GM10248 (cell line): Measurements from ENCODE around the gene PDE4D.

Source experiments
- CTCF ChIA-PET: fragments of 300-600 bp; sonication (Branson Sonifier 250); formaldehyde crosslinking; extraction: SDS; loops from one replicate; lab custom pipeline; 2021; ENCODE audit warnings: antibody characterized with exemption; lab: Yijun Ruan, JAX
- POLR2A ChIA-PET: fragments of 350-650 bp; sonication (Branson Sonifier 250); formaldehyde crosslinking; extraction: SDS; loops from one replicate; lab custom pipeline; 2020; ENCODE audit warnings: antibody characterized with exemption; lab: Yijun Ruan, JAX
- DNase-seq: peaks from one replicate; pipeline ENCODE4 v3.0.0; 2012; ENCODE audit errors: extremely low spot score
- TF ChIP-seq, protein P1 (sequence below): IDR thresholded peaks from 2 replicates; pipeline ENCODE4 v1.5.1; 2012; ENCODE audit warnings: mild to moderate bottlenecking, low read depth; ENCODE audit errors: extremely low read depth, missing control alignments, control extremely low read depth

PDE4D gene

DNA sequence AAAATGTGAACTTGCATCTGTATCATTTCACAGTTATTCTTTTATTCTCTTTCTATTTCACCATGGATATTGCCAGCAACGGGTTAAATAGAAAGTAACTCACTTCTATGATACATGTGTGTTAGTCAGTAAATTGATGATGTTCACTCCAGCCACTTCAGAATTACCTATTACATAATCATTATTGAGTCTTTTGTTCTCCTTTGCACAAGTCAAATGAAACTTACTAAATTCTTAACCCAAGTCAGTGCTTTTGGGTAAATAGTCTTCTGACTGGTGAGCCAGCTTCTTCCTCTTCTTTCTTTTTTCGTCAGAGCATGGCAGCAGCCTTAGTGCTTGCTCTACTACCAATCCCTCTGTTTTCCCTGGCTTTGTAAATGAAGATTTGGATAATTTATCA lies 966.3 kb downstream of the PDE4D start:
- TF ChIP-seq, protein P1, sequence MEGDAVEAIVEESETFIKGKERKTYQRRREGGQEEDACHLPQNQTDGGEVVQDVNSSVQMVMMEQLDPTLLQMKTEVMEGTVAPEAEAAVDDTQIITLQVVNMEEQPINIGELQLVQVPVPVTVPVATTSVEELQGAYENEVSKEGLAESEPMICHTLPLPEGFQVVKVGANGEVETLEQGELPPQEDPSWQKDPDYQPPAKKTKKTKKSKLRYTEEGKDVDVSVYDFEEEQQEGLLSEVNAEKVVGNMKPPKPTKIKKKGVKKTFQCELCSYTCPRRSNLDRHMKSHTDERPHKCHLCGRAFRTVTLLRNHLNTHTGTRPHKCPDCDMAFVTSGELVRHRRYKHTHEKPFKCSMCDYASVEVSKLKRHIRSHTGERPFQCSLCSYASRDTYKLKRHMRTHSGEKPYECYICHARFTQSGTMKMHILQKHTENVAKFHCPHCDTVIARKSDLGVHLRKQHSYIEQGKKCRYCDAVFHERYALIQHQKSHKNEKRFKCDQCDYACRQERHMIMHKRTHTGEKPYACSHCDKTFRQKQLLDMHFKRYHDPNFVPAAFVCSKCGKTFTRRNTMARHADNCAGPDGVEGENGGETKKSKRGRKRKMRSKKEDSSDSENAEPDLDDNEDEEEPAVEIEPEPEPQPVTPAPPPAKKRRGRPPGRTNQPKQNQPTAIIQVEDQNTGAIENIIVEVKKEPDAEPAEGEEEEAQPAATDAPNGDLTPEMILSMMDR, result no peak
- ChIA-PET CTCF (interaction anchor here (1.1 kb wide), 1 partner anchor 41 kb away, joined by 3 read pairs; no protein-coding TSS in a partner anchor), POLR2A (no interaction called here)
- DNase-seq, result no peak

DNA sequence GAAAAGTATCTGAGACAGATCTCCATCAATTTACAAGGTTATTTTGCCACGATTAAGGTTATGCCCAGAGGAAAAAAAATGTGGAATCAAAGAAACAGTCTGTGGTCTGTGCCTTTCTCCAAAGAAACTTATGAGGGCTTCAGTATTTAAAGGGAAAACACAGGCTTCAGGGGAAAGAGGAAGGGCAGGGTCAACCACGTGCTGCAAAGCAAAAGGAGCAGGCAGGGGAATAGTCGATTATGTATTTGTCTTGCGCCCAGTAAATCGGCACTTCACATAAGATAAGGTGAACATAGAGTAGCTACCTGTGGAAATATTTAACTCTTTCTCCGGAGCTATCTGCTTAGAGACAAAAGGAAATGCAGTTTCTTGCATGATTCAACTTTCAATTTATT lies 967.0 kb downstream of the PDE4D start:
- DNase-seq, result no peak
- POLR2A ChIA-PET, result no interaction called here
- CTCF ChIA-PET, result interaction anchor here (0.6 to 1.1 kb wide), 2 partner anchors 35 to 40 kb away, joined by 3 read pairs; no protein-coding TSS in a partner anchor
- TF ChIP-seq, protein P1, result no peak

DNA sequence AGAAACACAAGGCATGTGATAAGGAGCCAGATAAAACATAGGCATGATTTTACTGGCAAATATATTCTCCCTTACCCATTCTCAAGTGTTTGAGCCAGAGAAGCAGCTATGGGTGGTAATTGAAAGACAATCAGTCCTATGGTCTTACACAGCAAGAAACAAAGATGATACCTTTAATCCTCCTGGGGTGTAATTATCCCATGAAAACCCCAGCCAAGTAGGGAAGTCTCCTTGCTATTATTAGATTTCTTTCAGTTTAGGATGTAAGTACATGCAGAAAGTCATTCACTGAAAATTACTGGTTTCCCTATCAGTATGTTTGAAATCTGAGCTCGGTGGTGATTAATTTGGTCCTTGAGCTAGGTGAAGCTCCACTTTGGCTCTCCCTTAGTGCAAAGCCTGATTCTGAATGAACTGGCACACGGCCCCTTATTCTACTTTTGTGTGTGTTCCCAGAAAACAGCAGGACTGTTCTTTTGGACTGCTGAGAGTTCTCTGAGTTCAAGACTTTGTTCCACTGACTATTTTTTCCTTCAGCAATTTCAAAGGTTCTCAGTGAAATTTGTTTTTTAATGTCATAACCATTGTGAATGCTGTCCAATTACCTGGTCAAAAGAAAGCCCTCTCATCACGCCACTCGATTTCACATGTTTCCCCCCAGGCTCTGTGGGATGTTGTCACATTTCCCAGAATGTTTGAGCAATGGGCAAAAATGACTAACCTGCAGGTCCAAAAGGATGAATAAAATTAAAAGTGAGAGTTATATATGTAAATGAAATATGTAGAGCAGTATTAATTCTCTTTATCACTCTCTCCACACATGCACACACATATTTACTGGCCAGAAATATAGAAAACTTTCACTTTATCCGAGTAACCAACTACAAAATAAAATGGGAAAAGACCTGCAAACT lies 967.6 kb downstream of the PDE4D start:
- DNase-seq, result no peak
- ChIA-PET CTCF (interaction anchor here (0.6 to 2.8 kb wide), 2 partner anchors 34 to 40 kb away, joined by 3 to 9 read pairs; no protein-coding TSS in a partner anchor), POLR2A (no interaction called here)
- TF ChIP-seq, protein P1, result no peak

DNA sequence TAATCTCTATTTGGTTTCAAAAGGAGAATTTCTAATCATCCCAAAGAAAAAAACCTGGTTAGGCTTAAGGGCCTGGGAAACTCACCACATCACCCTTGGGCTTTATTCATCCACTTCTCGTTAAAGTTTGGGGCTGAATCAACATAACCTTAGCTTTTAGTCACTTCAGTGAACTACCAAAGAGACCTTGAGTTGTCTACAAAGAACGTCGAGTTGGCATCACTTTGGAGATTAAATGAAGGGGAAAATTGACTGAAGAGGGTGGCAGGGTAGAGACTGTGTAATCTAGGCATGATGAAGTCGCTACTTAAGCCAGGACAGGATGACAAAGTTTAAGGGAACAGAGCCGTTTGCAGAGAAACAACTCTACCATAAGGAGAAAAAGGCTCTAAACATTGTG lies 969.2 kb downstream of the PDE4D start:
- no peak for DNase-seq
- ChIA-PET CTCF (interaction anchor here (2.8 kb wide), 1 partner anchor 38 kb away, joined by 9 read pairs; no protein-coding TSS in a partner anchor), POLR2A (no interaction called here)
- TF ChIP-seq, protein P1, result no peak

GRCh38 chr5:58923355-58923754 lies 970.2 kb downstream of the PDE4D start:
- TF ChIP-seq, protein P1, result no peak
- DNase-seq, result no peak
- CTCF ChIA-PET, result interaction anchor here (0.7 to 2.8 kb wide), 2 partner anchors 32 to 37 kb away, joined by 3 to 9 read pairs; no protein-coding TSS in a partner anchor

GRCh38 chr5:58922461-58923171 lies 970.9 kb downstream of the PDE4D start:
- TF ChIP-seq, protein P1, result no peak
- CTCF ChIA-PET, result interaction anchor here (0.7 kb wide), 1 partner anchor 31 kb away, joined by 3 read pairs; no protein-coding TSS in a partner anchor
- no peak for DNase-seq
- POLR2A ChIA-PET, result no interaction called here

More at GRCh38 chr5:58923355-58923754, 970.2 kb downstream of the PDE4D start:
- POLR2A ChIA-PET, result no interaction called here
